Left hindlimb (tissue), 1 donor: ENCODE measurements around the gene KRTAP5-6.
A peak's percentile ranks its signal among the peaks of the same experiment; 100 is the strongest.
"Not testable (repeated sequence)": the region's sequence is repeated elsewhere in the genome, so short reads cannot be mapped to it uniquely, and the experiment has no call there.

Experiments used
- DNase-seq: peaks from one replicate; pipeline ENCODE4 v3.0.0-alpha.2; 2018

KRTAP5-6 gene

DNA sequence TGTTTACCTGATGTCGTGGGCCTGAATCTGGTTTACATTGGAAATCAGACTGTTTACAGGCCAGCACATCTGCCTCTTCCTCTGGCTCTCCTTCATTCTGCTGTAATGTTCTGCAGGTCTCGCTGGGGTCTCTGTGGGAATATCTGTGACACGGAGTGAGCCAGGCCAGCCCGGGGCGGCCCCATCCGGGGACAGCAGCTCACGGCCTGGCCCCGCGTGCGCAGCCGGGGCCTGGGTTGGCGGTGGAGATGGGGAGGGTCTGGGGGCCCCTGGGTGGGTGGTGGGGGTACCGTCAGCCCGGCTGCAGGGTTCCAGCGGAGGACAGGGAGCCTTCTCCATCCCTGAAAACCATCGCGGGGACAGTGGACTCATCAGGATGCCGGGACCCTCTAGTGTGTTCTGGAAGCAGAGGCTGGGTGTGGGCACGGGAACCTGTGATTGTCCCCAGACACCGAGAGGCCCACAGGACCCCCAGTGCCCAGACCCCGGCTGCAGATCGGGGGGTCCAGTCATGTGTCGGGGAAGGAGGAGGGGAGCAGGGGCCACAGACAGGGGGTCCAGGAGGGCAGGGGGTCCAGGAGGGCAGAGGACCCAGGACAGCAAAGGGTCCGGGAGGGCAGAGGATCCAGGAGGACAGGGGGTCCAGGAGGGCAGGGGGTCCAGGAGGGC is 13.0 kb upstream of the KRTAP5-6 start:
- DNase-seq = not testable (repeated sequence)

DNA sequence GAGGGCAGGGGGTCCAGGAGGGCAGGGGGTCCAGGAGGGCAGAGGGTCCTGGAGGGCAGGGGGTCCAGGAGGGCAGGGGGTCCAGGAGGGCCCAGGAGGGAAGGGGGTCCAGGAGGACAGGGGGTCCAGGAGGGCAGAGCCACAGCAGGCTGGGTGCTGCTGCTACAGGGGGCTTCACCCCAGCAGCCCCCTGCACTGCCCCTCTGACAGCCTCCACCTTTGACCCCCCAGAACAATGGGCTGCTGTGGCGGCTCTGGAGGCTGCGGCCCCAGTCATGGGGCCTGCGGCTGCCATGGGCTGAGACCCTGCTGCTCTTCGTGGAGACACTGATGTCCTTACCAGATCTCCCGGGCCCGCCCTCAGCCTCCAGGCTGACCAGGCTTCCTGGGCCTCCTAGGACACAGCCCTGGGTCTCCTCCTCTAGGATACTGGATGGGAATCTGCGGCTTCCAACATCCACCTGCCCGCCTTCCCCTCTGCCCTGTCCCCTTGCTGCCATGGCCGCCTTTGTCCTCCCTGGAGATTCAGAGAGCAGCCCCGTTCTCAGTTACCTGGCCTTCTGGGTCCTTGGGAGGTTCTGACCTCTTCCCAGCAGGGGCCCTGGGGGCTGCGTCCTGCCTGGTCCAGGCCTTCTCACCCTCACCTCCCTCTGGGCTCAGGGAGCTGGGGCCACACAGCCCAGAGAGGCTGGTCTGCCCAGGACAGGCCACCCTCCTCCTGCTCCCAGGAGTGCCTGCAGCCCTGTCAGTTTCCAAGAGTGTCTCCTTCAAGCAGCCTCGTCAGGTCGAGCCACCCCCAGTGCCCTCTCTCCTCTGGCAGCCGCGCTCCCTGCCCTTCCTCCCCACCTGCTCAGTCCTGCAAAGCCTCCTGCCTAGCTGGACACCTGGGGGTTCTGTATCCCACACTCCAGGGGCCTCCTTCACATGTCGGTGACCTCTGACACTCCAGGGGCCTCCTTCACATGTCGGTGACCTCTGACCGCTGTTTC is 11.8 kb upstream of the KRTAP5-6 start:
- DNase-seq = not testable (repeated sequence)

DNA sequence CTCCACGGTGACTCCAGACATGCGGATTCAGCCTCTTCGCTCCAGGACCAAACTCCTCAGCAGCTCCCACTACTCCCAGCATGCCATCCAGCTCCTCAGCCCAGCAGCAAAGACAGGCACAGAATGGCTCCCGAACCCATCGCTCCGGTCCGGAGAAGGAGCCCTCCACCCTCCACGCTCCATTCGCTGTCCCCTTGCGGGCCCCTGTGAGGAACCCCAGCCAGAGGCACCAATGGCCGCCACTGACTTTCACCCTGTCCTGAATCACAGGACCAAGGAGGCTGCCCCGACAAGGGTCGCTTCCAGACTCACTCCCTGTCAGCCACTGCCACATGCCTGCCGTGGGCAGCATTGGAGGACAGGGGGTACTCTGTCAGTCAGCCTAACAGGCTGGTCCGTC is 10.8 kb upstream of the KRTAP5-6 start:
- not testable (repeated sequence) for DNase-seq

DNA sequence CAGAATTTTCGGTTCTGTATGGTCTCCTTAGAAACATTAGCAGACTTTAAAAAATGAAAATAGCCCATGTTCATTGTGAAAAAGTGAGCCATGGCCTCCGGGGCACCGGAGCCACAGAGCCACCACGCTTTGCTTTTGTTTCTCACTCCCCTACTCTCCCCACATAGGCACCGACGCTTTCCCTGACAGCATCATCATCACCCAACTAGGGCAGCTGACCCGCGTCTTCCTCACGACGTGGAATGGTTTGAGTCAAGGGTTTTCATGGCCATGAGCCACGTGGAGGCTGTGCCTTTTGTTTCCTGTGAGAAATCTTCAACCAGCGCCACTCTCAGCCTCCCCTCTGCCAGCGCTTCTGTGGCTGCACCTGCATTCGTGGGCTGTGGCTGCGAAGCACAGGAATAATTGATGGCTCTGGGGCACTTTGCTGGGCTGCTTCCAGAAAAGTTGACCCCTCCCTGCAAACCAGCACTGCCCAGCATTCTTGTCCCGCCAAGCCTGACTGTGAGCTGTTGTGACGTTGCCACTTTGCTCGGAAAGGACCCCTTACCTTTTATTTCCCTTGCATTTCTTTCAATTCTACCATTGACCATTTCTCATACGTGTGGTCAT is 8.6 kb upstream of the KRTAP5-6 start:
- DNase-seq = not testable (repeated sequence)

DNA sequence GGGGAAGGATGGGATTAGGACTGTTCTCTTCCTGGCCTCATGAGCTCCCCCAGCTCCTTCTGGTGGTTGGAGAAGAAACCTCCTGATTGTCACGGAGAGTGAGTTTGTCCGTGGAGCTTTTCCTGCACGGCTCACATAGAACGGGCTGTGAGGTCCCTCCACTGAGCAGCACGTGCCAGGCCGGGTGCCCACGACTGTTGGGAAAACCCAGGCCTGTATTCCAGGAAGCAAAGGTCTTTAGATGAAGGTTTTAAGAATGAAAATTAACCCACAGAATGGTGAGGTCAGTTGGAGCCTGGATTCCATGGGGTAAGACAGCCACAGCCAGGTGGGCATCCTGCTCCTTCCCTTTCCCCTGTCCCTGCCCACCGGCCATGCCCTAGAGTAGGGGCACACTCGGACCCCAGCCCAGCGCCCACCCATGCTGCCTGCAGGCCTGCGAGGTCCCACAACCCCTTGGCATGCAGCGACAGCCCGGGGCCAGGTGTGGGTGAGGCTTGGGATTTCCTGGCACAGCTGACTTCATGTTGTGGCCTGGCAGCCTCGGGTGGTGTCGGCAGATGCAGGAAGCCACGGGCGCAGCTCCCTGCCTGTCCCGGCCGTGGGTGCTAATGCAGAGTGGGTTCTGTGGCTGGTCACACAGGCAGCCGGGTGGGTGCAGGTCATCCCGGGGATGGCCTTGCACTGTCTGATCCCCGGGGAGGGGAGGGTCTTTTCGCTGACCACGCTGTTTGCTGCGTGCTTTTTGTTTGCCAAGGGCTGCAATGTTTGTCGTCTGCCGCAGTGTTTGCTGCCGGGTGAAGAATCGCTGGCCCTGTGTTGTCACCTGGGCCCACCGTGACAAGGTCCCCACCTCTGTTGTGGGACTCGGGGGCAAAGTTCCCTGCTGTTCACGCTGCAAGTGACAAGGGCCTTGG is 7.5 kb upstream of the KRTAP5-6 start:
- DNase-seq = not testable (repeated sequence)

DNA sequence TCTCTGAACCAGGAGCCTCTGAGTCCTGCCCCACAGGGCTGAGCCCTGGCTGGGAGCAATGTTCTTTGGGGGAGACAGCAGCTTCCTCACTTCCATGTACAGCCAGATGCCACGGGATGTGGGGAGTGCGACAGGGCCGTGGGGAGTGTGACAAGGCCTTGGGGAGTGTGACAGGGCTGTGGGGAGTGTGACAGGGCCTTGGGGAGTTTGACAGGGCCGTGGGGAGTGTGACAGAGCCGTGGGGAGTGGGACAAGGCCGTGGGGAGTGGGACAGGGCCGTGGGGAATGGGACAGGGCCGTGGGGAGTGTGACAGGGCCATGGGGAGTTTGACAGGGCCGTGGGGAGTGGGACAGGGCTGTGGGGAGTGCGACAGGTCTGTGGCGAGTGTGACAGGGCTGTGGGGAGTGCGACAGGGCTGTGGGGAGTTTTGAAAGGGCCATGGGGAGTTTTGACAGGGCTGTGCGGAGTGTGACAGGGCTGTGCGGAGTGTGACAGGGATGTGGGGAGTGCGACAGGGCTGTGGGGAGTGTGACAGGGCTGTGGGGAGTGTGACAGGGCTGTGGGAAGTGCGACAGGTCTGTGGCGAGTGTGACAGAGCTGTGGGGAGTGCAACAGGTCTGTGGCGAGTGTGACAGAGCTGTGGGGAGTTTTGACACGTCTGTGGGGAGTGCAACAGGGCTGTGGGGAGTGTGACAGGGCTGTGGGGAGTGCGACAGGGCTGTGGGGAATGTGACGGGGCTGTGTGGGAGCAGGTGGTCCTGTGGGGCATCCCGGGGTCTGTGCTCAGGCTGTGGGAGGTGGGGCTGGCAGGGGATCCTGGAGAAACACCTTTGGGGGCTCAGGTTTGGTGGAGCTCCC is 6.6 kb upstream of the KRTAP5-6 start:
- DNase-seq = no peak

DNA sequence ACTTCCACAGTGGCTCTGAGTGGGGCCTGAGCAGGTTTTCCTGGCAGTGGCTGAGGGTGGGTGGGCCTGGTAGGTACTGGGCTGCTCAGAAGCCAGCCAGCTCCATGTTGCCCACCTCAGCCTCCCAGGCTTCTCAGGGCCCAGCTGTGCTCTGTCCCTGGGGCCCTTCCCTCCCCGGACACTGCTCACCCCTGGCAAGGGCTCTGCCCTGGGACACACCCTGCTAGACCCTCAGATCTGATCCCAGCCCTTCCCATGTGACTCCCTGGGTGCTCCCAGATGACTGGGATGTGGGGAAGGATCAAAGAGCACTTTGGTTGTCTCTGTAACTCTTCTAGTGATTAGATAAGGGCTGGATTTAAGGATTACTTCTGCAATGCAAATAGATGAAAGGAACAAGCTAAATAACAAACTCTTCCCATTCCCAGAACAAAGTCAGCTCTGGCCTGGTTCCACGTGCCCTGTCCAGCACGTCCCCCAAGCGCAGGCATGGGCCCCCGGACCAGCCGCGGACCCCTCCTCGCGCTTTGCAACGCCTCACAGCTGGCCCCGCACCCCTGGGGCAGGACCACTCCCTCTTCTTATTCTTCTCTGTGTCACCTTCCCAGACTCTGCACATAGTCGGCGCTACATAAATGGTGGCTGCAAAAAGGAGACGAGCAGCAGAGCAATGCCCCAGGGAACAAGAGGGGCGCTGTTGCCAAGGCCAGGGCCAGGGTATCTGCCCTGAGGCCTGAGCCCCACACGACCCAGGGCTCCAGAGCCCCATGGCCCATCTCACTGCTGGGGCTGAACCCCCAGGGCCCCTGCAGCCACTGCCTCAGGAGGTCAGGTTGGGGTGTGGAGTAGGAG is 5.7 kb upstream of the KRTAP5-6 start:
- no peak for DNase-seq

DNA sequence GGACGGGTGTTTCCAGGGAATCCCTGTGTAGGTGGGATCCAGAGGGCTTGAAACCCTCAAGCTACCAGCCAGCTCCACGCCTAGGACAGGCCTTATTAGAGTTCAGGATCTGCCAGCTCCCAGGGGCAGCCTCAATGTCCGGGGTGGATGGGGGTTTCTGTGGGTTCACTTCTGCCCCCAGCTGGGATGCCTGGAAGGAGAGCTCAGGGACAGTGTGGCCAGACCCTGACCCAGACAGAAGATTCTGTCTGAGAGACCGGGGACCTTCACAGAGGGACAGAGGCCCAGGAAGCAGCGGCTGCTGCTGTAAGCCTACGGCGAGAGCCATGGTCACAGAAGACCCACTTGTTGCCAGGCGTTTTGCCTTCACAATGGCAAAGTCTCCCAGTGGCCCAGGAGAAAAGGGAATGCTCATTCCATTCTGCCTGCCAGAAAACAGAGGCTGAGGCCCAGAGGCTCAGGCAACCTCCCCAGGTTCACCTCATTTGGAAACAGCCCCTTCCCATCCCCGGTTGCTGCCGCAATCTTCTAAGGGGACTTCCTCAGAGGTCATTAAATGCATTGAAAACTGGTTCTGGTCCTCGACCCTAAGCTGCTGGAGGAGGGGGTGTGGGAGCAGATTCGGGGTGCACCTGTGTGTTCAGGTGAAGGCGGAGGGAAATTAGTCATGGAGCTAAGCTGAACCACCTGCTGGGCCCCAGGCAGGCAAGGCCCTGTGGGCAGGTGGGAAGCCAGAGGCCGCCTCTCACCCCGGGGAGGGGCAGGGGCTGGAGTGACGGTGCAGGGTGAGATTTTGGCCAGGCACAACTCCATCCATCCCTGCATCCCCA is 4.9 kb upstream of the KRTAP5-6 start:
- no peak for DNase-seq

DNA sequence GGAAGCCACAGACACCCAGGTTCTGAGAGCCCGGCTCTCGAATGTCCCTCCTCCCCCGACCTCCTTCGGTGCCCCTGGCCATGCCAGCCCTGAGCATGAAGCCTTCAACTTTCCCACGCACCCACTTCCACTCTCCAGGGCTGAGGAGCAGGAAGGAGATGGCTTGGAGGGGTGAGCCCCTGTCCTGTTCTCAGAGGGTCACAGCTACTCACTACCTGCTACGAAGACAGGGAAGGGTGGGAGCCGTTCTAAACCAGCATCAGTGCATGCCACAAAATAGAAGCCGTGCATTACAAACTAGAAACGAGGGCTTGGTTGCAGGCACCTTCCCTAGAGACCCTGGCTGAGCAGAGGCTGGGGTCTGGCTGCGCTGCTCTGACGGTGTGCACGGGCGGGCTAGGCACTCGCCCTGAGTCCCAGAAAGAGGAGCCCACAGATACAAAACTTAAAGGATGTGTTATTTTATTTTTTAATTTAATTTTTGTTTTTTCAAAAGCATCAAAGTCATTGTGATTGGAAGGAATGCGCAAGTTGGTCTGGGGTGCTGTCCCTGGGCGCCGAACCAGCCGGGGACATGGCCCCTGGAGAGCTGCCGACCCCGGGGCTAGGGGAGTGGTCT is 4.2 kb upstream of the KRTAP5-6 start:
- DNase-seq = no peak

DNA sequence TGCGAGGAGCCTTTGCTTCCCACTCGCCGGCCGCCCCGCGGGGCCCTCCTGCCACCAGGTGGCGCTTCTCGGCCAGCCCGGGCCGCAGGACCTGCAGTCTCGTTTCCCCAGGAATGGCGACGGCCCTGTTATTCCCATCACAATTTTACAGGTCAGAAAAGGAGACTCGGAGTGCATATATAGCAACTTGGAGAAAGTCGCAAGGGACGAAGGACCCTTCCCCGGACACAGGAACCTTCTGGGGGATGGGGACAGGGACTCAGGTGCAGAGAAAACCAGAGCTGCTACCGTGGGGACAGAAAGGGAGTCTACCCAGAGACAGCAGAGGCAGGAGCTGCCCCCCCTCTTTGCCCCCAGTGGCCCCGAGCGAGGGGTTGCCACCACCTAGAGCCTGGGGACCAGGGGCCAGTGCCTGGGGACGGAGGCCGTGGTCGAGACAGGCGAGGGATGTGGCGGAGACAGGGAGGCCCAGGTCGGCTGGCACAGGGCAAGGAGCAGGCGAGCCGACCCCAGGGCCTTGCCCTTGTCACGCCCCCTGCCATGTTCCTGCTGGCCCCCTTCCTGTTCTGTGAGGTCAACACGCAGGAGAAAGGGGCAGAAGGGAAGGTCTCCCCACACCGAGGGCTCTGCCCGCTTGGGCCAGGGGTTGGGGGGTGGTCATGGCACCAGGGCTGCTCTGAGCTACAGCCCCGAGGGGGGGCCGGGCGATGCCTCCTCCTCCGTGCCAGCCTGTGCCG is 3.5 kb upstream of the KRTAP5-6 start:
- DNase-seq = peak; percentile 88

DNA sequence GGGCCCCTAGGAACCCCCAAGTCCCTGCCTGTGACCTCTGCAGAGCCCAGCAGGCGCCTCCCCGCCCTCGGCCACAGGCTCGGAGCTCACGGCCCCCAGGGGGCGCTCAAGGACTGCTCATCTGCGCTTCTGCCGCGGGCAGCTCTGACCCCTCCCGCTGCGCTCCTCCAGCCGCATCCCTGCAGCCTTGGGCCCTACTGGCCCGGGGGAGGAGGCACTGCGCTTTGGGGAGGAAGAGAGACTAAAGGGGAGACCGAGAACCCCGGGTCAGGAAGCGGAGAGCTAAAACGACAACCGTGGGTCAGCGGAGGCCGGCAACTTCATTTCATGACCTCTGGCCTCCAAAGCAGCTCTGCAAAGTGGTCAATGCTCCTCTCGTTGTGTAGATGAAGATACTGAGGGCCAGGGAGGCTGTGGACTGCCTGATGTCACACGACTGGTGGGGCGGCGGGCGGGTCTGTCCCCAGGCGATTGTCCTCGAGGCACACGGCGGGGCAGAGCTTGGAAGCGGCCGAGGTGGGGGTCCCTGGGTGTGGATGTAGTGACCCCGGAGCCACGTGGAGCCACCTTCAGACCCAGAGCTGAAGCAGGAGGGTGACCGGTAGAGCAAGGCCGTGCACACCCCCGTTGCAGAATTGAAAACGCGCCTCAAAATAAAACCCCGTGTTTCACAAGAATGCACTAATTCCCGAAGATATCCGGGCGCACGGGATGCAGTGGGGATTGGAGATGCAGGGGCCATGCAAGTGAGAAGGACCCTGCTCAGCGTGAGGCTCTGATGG is 2.7 kb upstream of the KRTAP5-6 start:
- DNase-seq = peak; percentile 86

DNA sequence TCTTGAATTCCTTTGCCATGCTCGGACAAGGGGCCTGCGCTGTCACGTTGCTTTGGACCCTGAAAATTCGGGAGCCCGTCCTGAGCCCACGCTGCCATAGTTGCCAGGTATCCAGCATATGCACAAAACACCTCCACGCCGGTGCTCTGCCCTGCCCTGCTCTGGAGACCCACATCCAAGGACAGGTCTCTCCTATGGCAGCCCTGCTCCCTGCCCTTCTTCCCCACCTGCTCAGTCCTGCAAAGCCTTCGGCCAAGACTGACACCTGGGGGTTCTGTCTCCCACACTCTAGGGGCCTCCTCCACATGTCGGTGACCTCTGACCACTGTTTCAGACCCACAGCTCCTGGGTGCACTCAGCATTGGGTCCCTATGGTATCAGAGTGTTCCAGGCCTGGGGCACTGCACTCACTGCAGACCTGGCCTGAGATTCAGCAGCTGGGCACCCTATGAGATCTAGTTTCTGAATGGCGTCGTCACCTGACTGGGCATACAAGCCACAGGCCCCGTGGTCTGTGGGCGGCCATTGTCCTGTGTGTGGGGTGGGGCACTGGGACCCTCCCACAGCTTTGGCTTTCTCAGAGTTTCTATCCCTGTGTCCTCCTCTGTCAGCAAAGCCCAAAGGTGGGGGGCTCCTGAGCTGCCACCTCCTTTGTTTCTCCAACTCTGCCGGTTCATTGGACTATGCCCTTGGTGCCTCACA is 2.0 kb upstream of the KRTAP5-6 start:
- no peak for DNase-seq

DNA sequence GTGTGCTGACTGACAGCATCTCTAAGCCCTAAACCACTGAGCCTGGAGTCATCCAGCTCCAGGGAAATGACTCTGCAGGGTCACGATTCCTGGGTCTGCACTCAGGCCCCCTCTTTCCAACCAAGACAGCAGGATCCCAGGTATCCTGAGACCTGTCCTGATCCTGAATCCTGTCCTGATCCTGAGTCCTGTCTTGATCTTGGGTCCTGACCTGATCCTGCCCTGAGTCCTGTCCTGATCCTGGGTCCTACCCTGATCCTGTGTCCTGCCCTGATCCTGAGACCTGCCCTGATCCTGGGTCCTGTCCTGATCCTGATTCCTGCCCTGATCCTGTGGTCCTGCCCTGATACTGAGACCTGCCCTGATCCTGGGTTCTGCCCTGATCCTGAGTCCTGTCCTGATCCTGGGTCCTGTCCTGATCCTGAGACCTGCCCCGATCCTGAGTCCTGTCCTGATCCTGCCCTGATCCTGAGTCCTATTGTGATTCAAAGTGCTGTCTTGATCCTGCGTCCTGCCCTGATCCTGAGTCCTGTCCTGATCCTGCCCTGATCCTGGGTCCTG is 1.4 kb upstream of the KRTAP5-6 start:
- DNase-seq = no peak

DNA sequence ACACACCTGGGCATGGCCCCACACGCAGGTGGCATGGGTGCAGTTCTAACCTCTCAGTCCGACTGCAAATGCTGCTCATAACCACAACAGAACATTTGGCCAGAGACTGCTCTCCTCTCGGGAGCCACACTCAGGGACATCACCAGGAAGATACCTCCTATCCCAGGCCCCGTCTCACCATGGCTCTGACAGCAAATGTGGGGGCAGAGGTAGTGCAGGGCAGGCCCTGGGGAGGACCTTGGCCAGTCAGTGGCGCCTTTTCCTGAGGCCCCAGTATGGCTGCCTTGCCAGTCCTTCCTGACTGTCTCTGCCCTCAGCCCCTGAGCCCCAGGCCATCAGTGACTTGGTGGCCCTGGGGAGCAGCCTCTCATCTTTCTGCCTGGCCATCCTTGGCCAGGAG is 2.8 kb downstream of the KRTAP5-6 start:
- DNase-seq = no peak

DNA sequence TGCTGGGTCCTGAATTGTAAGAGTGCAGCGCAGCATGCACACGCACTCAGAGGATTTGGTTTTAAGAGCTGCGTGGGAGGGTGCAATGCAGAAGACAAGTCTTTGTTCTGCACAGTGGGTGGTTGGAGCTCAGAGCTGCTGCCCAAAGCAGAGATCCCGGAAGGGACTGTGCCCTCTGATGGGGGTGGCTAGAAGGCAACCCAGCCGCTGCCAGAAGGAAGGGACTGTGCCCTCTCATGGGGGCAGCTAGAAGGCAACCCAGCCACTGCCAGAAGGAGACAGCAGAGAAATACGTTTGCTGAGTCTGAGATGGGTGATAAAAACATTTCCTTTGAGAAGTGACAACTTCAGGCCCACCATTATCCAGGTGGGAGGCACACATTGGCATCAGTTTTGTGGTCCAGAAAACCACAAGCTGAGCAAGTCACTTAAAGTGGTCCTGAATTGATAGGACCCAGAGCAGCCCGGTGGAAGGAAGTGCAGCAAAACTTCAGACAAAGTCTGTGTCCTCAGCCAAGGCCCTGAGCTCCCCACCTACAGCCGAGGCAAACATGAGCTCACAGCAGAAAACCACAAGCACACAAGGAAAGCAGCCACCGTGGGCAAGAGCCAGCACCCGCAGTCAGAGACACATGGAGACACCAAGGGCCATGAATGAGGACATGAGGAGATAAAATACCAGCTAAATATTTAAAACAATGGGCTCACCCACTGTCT is 4.3 kb downstream of the KRTAP5-6 start:
- DNase-seq = no peak

DNA sequence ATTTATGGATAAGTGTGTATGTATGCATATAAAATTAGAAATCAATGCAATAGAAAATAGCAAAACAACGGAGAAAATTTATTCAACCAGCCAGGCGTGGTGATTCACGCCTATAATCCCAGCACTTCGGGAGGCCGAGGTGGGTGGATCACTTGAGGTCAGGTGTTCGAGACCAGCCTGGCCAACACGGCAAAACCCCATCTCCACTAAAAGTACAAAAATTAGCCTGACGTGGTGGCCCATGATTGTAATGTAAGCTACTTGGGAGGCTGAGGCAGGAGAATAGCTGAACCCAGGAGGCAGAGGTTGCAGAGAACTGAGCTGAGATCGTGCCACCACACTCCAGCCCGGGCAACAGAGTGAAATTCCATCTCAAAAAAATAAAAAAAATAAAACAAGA is 5.5 kb downstream of the KRTAP5-6 start:
- no peak for DNase-seq
